Measurements from ENCODE around the gene ATXN10.

GRCh38 chr22:45684752-45685574 lies 13.3 kb downstream of the ATXN10 start:
- TF ChIP-seq NR2C1 (IDR thresholded peaks at IDR 0.05) (no peak), PML (IDR thresholded peaks at IDR 0.05; ENCODE audit: low read length) (no peak), NR2C2 (IDR thresholded peaks at IDR 0.05; ENCODE audit: borderline replicate concordance, control insufficient read depth, insufficient read length, low read depth) (no peak), CEBPB (IDR thresholded peaks at IDR 0.05; ENCODE audit: borderline replicate concordance in 1 of 2, low read depth in 2 of 2, low read length in 2 of 2) (no peak), HCFC1 (IDR thresholded peaks at IDR 0.05; ENCODE audit: low read length) (no peak), POLR2A (IDR thresholded peaks at IDR 0.05; ENCODE audit: low read depth, low read length) (no peak)

Measured in GM12878 (cell line).